RPMI8226 (cell line): Measurements from ENCODE around the gene JMJD7.

Source experiments
- DNase-seq: peaks from one replicate; pipeline ENCODE4 v3.0.0-alpha.2; 2015

Gene JMJD7

GRCh38 chr15:41801850-41802455 is 25.9 kb upstream of the JMJD7 start:
- no peak for DNase-seq

- DNase-seq: no peak
These were observed 23.5 kb upstream of the JMJD7 start for GRCh38 chr15:41804361-41804760.

GRCh38 chr15:41804916-41805666 is 22.8 kb upstream of the JMJD7 start:
- DNase-seq: no peak

GRCh38 chr15:41805711-41806110 is 22.2 kb upstream of the JMJD7 start:
- DNase-seq: no peak

GRCh38 chr15:41806291-41807181 is 21.4 kb upstream of the JMJD7 start:
- peak; percentile 20 for DNase-seq

- DNase-seq: no peak
These were observed 18.8 kb upstream of the JMJD7 start for GRCh38 chr15:41809121-41809520.

- no peak for DNase-seq
These were observed 18.2 kb upstream of the JMJD7 start for GRCh38 chr15:41809526-41810220.

- DNase-seq: no peak
These were observed 17.1 kb upstream of the JMJD7 start for GRCh38 chr15:41810651-41811431.

- peak; percentile 68 for DNase-seq
These were observed 16.3 kb upstream of the JMJD7 start for GRCh38 chr15:41811432-41812195.

- no peak for DNase-seq
These were observed 15.0 kb upstream of the JMJD7 start for GRCh38 chr15:41812820-41813375.

GRCh38 chr15:41813426-41813825 is 14.5 kb upstream of the JMJD7 start:
- no peak for DNase-seq

GRCh38 chr15:41814534-41814933 is 13.4 kb upstream of the JMJD7 start:
- no peak for DNase-seq

GRCh38 chr15:41816788-41817187 is 11.1 kb upstream of the JMJD7 start:
- DNase-seq: no peak

- DNase-seq: no peak
These were observed 10.6 kb upstream of the JMJD7 start for GRCh38 chr15:41817327-41817726.

GRCh38 chr15:41817781-41818180 is 10.1 kb upstream of the JMJD7 start:
- no peak for DNase-seq

GRCh38 chr15:41819455-41820050 is 8.3 kb upstream of the JMJD7 start:
- no peak for DNase-seq

GRCh38 chr15:41820791-41821423 is 7.0 kb upstream of the JMJD7 start:
- no peak for DNase-seq

- DNase-seq: no peak
These were observed 6.1 kb upstream of the JMJD7 start for GRCh38 chr15:41821831-41822230.

GRCh38 chr15:41822471-41822870 is 5.4 kb upstream of the JMJD7 start:
- no peak for DNase-seq

GRCh38 chr15:41822957-41823356 is 4.9 kb upstream of the JMJD7 start:
- DNase-seq: no peak
